ENCODE data around the gene KCNJ16. TPM values are rescaled to one million over a fixed set of nuclear protein-coding genes. Genes with fewer than 3 reads are reported as not detected.

Gene KCNJ16
- total RNA-seq, 1 donor from 2014 or later = not detected

DNA sequence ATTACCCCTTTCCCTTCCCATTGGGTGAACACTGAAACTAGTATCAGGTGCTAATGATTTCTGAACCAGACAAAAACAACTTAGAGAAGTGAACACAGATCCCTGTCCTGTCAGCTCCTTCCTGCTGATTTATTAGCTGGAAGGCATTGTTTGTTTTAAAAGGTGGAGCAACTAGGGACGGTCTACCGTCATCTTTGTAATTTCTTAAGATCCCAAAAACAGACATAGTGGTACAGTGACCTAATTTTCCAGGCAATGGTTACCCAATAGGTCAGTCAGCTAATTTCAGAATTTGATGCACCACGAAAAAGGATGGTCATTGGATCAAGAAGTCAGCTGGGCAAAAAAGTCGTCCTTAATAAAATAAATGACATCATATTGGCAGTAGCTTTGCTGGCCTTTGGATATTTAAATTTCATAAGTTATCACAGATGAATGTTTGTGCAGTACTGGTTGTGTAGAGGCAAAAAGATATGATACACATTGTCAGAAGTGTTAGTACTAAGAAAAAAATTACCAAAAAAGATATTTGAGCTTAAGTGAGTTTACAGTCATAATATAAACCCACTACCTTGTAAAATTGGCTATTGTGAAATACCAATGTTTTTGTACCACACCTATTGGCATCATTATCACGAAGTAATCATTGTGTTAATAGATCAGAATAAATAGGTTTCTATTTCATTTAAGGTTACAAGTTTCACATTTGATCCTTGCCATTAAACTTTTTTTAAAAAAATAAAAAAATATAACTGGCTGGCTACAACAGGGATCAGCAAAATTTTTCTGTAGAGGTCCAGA, 27.2 kb upstream of the KCNJ16 start:
- H3K27me3 ChIP-seq (ENCODE audit: control insufficient read depth, insufficient read depth, low read length) = no peaks in the 10 kb centered on the region
- no peak overlapping the region for H3K4me3 ChIP-seq (ENCODE audit: low read depth, low read length)
- no peak for FAIRE-seq
- DNase-seq (ENCODE audit: low read depth) = peak; percentile 34
- TF ChIP-seq, protein P1, sequence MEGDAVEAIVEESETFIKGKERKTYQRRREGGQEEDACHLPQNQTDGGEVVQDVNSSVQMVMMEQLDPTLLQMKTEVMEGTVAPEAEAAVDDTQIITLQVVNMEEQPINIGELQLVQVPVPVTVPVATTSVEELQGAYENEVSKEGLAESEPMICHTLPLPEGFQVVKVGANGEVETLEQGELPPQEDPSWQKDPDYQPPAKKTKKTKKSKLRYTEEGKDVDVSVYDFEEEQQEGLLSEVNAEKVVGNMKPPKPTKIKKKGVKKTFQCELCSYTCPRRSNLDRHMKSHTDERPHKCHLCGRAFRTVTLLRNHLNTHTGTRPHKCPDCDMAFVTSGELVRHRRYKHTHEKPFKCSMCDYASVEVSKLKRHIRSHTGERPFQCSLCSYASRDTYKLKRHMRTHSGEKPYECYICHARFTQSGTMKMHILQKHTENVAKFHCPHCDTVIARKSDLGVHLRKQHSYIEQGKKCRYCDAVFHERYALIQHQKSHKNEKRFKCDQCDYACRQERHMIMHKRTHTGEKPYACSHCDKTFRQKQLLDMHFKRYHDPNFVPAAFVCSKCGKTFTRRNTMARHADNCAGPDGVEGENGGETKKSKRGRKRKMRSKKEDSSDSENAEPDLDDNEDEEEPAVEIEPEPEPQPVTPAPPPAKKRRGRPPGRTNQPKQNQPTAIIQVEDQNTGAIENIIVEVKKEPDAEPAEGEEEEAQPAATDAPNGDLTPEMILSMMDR (IDR thresholded peaks at IDR 0.05; ENCODE audit: insufficient read depth, low read length, severe bottlenecking) = no peak
- H3K36me3 ChIP-seq (ENCODE audit: control insufficient read depth, insufficient read depth, low read length) = no peaks in the 10 kb centered on the region

DNA sequence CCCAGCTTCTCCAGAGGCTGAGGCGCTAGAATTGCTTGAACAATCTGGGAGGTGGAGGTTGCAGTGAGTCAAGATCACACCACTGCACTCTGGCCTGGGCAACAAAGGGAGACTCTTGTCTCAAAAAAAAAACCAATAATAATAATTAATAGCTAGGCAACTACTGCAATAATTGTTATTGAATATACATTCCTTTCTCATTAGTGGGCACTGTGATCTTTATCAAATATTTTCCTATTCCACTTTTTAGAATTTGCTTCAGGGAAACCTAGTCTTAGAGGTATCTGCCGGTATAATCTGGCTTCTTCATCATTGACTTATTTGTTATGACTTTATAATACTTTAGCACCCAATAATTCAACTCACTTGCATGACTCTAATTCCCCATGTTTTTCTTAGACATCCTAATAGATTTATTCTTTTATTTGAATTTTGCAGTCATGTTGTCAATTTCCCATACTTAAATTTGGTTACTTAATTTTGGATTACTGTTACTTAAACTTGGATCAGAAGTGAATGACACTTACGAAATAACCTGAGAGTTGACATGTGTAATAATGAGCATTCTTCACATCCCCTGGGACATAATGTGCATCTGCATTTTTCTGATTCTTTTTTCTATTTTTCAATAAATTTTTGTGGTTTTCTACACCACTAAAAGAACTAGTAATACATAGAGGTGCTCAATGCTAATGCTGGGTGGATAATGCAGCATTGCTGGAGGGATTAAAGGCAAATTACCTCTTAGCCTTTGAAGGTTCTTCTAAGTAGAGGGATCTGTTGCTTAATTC, 25.0 kb upstream of the KCNJ16 start:
- TF ChIP-seq, protein P1 (IDR thresholded peaks at IDR 0.05; ENCODE audit: insufficient read depth, low read length, severe bottlenecking) = no peak

DNA sequence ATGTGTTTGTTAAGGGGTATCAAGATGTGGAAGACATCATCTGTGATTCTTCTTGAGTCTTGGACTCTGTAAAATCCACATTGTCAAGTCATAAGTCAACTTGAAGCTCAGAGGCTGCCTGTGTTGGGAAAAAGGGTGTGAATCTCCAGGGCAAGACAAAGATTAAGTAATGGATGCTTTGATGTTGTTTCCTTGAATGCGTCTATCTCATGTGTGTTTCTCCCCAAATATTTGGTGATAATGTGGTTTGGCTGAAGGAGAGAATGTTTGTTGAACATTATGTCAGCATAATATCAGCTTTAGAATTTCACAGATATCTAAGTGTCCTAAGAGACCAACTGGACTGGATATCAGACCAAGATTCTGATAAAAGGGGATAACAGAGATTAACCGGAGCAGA, 24.1 kb upstream of the KCNJ16 start:
- DNase-seq (ENCODE audit: low read depth) (no peak), FAIRE-seq (no peak)
- no peaks in the 10 kb centered on the region for H3K27me3 ChIP-seq (ENCODE audit: control insufficient read depth, insufficient read depth, low read length)
- H3K4me3 ChIP-seq (ENCODE audit: low read depth, low read length) = no peak overlapping the region
- no peaks in the 10 kb centered on the region for H3K36me3 ChIP-seq (ENCODE audit: control insufficient read depth, insufficient read depth, low read length)
- TF ChIP-seq, protein P1 (IDR thresholded peaks at IDR 0.05; ENCODE audit: insufficient read depth, low read length, severe bottlenecking) = no peak

More for the DNA sequence above, 25.0 kb upstream of the KCNJ16 start:
- no peaks in the 10 kb centered on the region for H3K27me3 ChIP-seq (ENCODE audit: control insufficient read depth, insufficient read depth, low read length)
- H3K4me3 ChIP-seq (ENCODE audit: low read depth, low read length) = no peak overlapping the region
- DNase-seq (ENCODE audit: low read depth) = no peak
- H3K36me3 ChIP-seq (ENCODE audit: control insufficient read depth, insufficient read depth, low read length) = no peaks in the 10 kb centered on the region
- FAIRE-seq = no peak

DNA sequence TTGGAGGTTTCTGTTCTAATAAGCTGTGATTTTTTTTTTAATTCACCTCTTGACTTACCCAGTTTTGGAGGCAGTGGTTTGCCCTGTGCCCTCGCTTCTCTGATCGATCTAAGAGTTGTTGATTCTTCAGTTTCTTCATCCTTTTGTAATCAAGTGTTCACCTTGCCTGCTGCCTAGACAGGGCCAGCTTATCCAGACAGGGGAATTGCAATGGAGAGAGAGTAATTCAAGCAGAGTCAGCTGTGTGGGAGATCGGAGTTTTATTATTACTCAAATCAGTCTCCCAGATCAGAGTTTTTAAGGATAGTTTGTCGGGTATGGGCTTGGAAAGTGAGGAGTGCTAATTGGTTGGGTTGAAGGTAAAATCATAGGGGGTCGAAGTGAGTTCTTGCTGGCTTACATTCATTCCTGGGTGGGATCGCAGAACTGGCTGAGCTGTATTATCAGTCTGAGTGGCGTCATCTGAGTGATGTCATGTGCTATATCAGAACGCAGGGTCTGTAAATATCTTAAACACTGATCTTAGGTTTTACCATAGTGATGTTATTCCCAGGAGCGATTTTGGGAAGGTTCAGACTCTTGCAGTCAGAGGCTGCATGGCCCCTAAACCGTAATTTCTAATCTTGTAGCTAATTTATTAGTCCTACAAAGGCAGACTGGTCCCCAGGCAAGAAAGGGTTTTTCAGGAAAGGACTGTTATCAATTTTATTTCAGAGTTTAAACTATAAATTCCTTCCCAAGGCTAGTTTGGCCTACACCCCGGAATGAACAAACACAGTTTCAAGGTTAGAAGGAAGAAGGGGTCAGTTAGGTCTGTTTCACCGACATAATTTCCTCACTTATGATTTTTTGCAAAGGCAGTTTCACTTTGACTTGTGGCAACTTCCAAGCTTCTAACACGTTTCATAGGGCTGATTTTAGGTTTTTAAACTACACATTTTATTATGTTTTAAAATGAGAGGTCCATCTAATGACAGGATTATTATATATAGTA, 21.5 kb upstream of the KCNJ16 start:
- TF ChIP-seq, protein P1 (IDR thresholded peaks at IDR 0.05; ENCODE audit: insufficient read depth, low read length, severe bottlenecking) = no peak
- Histone ChIP-seq H3K27me3 (ENCODE audit: control insufficient read depth, insufficient read depth, low read length) (no peaks in the 10 kb centered on the region), H3K36me3 (ENCODE audit: control insufficient read depth, insufficient read depth, low read length) (no peaks in the 10 kb centered on the region), H3K4me3 (ENCODE audit: low read depth, low read length) (no peak overlapping the region)
- DNase-seq (ENCODE audit: low read depth) = no peak
- FAIRE-seq = no peak

DNA sequence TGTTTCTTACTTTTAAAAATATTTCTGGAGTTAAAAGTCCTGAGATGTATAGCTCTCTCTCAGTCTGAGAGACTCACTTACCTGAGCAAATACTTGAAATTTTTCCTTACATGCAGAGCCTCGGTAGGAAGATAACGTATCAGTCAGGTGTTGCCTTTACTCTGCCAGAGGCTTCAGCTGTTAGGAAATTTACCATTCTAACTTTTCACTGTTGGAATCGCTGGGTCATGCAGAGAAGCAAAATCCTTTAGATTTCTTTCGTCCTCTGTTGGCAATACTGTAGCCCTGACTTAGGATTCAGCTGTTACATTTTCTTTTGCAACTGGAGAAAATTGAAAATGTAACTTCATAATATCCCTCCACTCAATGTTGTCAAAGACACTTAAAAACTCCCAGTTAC, 20.0 kb upstream of the KCNJ16 start:
- DNase-seq (ENCODE audit: low read depth) (no peak), FAIRE-seq (no peak)
- TF ChIP-seq, protein P1 (IDR thresholded peaks at IDR 0.05; ENCODE audit: insufficient read depth, low read length, severe bottlenecking) = no peak
- Histone ChIP-seq H3K27me3 (ENCODE audit: control insufficient read depth, insufficient read depth, low read length) (no peaks in the 10 kb centered on the region), H3K4me3 (ENCODE audit: low read depth, low read length) (no peak overlapping the region), H3K36me3 (ENCODE audit: control insufficient read depth, insufficient read depth, low read length) (no peaks in the 10 kb centered on the region)
